HUDEP-2 (cell line): ENCODE results near the gene SLC4A1AP.

Source experiments
- DNase-seq, 76 experiments: peaks; one replicate each; lab custom pipeline; 2025; ENCODE audit not compliant: unreplicated experiment in 76 of 76; lab: John Stamatoyannopoulos, UW

The SLC4A1AP gene

DNA sequence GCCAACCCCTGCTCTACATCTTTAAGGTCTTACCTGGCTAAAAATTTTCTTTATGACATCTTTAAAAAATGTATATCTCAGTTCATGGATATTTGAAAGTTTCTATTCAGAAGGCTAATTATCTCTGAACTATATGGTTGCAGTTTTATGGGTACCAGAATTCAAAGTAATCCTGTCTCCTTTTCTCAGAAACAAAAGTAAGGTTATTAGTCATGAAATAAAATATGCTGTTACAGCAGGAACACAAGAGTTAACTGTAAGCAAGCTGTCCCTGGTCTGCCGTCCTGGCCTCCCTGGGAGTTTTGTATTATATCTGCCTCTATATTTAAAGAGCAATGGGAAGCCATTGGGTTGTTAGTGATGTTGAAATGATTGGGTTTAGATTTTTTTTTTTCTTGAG lies 34.0 kb downstream of the SLC4A1AP start:
- no peak for DNase-seq

DNA sequence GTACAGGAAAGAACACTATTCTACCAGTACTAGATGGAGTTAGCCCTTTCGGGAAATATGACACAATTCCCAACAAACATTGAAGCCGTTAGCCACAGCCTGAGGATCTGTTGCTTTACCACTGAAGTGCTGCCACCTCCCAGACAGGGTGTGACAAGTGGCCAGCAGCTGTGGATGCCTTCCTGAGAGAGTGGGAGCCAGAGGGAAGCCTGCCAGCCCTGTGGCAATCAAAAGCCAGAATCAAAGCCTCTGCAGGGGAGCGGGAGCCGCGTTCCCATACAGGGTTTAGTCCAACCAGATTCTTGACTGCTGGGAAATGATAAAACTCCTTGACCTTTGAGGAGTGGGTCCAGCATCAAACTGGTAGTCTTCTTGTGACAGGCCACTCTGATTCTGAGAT lies 38.0 kb downstream of the SLC4A1AP start:
- DNase-seq = no peak

DNA sequence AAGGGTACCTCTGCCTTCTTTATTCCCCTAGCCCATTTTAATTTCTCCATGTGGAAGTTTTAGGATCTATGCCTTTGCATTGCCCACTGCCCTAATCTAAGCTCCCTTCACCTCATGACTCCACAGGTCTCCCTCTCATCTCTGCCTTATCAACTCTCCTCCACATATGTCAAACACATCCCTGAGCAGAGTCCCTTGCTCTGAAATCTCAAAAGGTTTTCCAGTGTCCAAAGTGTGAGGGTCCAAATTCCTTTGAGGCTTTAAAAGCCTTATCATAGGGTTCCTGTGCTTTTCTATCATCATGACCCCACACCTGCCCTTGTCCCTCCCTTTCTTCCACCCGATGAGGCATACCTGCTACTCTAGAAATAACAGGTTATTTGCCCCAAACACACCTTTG lies 38.6 kb downstream of the SLC4A1AP start:
- no peak for DNase-seq

DNA sequence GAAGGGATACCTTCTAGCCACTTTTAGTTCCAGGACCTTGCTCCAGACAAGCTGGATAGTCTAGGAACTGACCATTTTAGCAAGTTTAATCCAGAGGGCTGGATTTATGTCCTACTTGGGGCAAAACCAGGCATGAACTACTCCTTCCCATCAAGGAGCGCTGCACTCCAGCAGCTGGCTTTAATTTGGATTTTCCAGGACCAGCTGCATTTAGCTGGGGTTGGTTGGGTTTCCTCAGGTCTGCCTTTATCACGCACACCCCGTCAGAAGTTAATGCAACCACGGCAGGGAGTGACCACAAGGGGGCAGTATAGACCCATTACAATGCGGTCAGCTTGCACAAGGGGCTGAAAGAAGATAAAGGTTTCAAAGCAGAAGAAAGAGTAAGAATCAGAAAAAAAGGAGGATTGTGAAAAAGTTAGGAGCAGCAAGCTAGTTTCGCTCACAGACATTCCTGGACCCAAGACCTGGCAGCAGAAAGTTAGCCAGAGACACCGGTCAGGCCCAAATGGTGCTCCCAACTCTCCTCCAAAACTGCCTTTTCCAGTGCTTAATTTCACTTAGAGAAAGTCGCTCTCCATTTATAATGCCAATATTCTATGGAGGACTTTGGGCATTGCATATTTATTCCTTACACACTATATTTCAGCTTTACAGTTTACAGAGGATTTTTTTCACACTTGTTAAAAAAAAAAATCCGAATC lies 40.1 kb downstream of the SLC4A1AP start:
- DNase-seq = peak in 70 of 76 experiments; percentile 9 to 88 (median 64)

DNA sequence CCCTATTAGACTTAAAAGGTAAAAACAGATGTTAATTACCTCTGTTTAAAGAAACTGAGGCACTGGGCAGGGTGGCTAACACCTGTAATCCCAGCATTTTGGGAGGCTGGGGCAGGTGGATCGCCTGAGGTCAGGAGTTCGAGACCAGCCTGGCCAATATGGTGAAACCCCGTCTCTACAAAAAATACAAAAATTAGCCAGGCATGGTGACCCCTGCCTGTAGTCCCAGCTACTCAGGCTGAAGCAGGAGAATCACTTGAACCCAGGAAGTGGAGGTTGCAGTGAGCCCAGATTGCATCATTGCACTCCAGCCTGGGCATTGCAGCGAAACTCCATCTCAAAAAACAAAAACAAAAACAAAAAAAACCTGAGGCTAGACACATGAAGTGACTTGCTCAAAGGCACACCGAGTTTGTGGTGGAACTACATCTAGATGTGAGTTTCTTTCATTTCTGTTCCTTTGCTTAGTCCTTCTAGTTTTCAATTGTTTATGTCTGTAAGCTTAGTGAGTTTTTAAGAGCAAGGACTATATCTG lies 40.7 kb downstream of the SLC4A1AP start:
- DNase-seq = no peak

DNA sequence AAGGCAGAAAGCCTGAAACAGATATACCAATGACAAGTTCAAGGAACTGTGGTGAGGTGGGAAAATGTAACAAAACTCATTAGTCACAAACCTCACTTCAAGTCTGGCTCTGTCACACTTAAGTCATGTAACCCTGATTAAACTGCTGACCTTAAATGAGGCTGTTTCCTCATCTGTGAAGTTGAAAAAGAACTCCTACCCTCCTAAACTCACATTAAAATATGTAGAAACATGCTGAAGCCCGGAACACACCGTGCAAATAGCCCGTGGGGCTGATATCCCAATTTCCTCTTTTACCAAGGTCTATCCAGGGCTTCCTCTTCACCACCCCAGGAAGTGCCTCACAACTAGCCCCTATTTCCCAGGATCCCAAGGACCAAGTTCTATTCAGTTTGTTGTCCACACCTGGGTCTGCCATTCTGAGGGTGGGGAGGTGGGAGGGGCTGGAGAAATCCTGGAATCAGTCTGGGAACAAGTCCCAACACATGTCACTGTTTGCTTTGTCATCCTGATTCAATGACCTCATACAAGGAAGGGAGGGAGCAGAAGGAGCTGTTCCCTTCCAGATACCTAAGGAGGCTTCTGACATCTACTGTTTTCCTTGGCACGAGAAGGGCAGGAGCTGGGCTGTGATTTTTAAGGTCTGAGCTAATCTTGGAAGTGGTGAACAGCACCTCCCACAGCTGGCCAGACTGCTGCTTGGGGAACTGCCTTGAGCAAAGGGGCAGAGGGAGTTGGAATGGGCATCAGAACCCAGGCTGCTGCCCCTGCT lies 42.3 kb downstream of the SLC4A1AP start:
- DNase-seq = no peak

DNA sequence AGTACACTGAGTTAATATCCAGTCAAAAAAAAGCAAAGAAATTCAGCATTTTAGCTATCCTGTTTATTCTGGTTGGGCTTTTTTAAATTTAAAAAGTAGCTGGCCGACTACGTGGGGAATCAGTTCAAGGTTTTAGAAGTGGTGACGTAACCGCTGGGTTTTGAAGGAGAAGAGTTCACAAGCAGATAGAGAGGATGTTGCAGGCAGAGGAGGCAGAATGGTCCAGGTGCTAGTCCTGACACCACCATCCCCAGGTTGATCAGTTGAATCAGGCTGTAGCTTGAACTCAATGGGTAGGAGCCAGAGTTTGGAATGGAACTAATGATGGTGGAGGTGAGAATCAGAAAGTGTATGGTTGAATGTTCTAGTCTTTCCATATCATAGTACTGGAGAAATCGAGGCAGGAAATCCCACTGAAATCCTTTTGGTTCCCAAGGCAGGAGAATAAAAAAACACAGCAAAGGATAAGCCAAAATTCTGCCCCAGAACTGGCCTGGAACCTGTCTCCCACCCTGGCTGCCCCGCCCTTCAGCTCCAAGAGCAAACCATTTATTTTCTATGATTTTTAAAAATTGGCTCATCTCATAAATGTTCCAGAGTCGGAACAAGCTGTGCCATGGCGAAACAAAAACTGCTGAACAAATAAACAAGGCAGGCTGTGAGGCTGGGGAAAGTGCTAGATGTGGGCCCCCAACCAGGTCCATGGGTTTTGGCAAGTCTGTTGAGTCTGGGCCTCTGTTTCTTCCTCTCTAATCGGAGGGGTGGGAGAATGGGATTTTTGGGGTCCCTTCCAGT lies 44.0 kb downstream of the SLC4A1AP start:
- no peak for DNase-seq

DNA sequence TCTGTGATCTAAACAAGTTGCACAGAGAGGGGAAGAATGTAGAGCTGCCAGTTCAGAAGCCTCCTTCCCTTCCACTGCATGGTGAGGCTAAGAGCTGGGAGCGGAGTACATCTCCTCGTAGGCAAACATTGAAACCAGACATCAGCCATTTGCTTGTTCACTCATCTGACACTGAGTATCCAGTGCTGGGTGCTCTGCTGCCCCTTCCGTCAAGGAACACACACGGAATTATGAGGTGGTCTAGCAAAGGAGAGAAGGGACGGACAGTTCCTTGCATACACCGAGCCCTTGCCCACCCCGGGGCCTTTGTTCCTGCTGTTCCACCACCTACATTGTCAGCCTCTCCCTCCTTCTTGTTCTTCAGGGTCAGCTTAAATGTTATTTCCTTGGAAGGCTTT lies 44.6 kb downstream of the SLC4A1AP start:
- DNase-seq = no peak

DNA sequence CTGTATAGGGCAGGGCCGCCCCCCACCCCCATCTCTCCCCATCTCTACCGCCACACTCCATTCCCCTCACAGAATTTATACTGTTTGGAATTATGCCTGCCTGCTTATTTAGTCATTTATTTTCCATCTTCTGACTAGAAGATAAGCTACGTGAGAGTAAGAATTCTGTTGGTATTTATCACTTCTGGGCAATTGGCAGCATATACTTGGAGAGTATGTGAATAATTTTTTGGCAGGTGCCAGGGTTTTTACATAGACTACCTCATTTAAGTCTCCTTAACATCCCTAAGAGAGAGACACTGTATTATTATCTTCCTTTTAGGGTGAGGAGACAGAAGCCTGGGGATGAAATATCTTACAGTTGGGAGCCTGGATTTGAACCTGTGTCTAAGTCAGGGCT lies 45.0 kb downstream of the SLC4A1AP start:
- DNase-seq = no peak

DNA sequence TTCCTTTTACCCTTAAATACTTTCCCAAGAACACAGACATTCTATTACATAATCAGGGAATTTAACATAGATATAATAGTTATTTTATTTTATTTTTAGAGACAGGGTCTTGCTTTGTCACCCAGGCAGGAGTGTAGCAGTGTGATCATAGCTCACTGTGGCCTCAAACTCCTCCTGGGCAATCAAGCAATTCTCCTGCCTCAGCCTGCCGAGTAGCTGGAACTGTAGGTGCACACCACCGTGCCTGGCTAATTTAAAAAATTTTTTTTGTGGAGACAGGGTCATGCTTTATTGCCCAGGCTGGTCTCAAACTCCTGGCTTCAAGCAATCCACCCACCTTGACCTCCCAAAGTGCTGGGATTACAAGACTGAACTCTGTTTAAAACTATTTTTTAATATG lies 45.6 kb downstream of the SLC4A1AP start:
- DNase-seq = no peak

DNA sequence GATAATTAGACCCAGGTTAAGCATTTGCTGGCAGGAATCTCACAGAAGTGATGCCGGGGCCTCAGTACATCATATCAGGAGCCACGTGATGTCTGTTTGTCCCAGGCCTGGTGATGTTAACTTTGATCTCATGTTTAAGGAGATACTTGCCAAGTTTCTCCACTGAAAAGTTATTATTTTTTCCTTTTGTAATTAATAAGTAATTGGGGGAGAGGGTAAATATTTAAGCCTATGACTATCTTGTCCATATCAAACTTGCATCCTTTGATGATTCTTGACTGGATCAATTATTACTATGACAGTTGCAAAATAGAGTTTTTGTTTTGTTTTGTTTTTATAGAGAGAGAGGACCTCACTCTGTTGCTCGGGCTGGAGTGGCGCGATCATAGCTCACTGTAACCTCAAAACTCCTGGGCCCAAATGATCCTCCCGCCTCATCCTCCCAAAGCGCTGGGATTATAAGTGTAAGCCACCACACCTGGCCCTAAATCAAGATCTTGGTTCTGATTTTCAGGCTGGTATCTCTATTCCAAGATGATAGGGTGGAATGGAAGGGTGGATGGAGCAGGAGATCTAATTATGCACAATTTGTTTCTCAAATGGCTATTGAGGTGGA lies 46.4 kb downstream of the SLC4A1AP start:
- no peak for DNase-seq

DNA sequence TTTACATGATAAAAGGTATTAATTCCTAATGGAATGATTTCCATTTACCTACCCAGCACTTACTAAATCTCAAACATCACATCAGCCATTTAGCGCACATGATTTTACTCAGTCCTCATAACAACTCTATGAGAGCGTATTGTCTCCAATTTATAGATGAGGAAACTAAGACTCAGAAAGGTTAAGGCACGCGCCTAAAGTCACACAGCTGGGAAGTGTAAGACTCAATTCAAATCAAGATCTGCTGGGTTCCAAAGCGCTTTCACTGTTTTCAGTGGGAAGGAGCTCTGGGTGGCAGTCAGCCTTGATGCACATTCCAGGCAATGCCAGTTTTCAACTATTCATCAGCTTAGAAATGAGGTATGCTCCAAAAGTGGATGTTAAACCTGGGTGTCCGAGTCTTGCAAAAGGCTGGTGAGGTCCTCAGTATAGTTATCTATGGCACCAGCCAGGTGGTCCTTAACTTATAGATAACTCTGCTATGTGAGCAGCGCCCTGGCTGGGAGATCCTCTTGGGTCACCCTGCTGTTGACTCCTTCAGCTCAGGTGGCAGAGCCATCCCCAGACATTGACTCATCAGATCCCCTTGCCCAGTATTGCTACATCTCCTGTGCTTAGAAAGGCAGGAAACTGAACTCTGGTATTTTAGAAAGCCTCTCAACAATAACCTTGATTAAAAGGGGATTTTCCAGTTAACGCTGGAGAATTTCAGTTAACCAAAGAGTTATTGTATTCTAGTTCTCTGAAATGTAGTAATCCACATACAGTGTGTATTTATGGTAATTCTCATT lies 47.1 kb downstream of the SLC4A1AP start:
- no peak for DNase-seq

DNA sequence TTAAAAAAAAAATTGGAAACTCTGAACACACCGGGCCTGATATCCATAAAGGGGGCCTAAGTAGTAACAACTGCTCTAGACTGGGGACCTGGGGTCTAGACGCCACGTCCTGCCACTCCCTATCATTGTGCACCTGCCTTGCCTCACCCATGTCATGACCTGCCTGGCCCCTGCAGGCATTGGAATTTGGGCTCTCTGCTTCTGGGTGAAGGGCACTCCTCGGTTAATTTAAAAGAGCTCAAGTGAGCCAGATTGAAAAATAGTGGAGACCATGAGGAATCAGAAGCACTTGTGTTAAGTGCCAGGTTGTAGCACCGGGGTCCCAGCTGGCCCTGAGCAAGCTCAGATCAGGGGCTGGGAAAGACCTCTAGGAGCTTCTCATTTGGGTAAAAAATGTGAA lies 48.1 kb downstream of the SLC4A1AP start:
- DNase-seq = no peak

DNA sequence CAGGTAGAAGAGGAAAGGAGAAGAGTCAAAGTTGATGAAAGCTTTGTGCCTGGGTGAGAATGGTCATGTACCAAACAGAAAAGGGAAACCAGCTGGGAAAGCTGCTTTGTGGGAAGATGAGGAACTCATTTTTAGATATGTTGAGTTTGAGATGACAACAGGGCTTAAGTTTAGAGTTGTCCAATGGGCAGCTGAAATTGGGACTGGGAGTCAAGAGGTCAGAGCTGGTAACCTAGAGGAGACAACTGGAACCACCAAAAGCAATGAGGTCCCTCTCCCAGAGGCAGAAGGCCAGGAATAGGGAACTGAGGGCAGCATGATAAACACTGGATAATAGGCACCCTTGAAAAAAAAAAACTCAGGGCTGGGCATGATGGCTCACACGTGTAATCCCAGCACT lies 48.8 kb downstream of the SLC4A1AP start:
- DNase-seq = no peak

DNA sequence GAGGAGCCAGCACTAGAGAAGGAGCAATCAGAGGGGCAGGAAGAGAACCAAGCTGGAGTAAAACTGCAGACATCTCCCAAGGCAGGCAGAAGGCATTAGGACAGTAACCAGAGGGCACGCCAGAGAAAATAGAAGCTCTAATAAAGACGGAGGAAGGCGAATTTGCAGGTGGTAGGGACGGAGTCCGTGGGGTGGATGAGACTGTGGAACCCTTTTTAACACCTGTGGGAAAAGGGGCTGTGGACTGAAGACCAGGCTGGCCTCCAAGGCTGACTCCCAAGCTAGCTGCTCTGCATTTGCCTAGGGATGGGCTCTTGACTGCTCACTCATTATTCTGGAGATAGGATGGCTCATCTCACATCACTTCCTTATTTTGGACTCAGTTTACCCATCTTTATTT lies 49.5 kb downstream of the SLC4A1AP start:
- no peak for DNase-seq

DNA sequence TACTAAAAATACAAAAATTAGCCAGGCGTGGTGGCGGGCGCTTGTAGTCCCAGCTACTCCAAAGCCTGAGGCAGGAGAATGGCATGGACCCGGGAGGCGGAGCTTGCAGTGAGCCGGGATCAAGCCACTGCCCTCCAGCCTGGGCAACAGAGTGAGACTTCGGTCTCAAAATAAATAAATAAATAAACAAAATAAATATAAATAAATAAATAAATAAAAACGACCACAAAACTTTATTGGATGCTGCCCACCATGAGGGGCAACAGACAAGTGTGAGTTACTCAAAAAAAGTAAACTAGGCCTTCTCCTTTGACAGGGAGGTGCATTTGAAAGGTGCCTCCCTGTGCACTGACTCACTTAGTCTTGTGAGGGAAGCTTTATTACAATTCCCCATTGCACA lies 50.4 kb downstream of the SLC4A1AP start:
- no peak for DNase-seq

DNA sequence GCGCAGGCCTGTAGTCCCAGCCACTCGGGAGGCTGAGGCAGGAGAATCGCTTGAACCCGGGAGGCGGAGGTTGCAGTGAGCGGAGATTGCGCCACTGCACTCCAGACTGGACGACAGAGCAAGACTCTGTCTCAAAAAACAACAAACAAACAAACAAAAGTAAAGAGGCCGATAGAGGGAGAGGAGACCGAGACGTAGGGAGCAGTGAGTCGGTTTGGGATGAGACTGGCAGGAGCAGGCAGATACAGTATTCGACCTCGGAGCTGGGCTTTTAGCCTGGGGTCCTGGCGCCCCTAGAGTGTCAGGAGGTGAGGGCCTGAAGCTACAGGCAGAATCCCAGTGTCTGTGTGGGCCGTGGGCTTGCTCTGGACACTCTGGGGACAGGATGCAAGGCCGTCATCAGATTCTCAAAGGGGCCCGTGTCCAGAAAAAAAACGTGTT lies 51.2 kb downstream of the SLC4A1AP start:
- no peak for DNase-seq

DNA sequence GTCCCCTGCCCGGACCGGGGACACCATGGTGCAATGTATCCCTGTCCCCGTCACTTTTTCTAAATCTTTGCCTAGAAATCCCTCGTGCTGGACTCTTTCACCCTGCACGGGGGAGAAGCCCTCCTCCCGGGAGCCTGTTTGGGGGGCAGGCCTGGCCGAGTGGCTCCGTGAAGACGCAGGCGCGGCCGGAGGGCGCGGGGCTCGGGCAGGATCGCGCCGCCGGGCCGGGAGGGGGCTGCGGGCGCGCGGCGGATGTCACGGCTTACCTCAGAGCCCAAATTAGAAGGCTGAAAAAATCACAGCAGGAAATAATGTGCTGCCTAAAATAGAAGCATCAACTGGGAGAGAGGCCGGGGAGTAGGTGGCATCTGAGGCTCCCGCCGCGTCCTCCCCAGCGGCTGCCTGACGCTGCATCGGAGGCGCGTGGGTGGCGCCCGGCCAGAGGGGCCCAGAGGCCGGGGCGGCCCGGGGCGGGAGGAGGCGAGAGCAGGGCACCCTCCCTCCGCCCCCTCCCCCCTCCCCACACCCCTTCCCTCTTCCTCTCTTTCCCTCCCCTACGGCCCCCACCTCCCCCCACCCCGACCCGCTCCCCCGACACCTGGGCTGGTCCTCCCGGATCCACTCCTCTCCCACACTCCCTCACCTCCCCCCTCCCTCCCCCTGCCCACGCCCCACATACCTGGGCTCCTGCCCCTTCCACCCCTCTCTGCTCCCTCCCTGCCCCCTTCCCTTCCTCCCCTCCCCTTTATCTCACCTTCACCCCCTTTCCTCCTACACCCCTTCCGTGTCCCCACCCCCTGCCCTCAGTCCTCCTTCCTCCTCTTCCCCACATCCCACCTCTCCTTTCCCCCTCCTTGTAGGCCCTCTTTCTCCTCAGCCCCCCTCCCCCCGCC lies 51.9 kb downstream of the SLC4A1AP start:
- DNase-seq = no peak
